NCI-H2196 treated with DMSO at 0.1 percent for 48 hours (cell line): Measurements from ENCODE around the gene PKNOX1.
"Not testable (repeated sequence)": the region's sequence is repeated elsewhere in the genome, so short reads cannot be mapped to it uniquely, and the experiment has no call there.

ENCODE experiments used
- DNase-seq: peaks from one replicate; lab custom pipeline; 2025; ENCODE audit not compliant: unreplicated experiment; lab: John Stamatoyannopoulos, UW

Gene PKNOX1

DNA sequence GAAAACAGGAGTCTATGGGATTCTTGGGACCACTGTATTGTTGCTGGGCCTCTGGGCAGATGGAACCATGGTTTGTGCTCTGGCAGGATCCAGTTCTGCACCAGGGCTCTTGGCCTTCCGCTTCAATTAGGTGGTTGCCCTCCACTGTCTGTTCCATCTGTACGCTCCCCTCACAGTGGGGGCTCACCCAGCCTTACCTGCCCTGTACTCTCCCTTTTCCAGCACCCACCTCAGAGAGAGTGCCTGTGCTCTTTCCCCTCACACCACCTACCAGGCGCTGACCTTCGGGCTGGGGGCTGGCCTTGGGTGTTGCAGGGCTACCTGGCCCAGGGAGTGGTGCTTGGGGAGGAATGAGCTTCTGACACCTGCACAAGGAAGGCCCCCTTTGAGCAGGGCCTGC is 7.5 kb downstream of the PKNOX1 start:
- DNase-seq, result no peak

DNA sequence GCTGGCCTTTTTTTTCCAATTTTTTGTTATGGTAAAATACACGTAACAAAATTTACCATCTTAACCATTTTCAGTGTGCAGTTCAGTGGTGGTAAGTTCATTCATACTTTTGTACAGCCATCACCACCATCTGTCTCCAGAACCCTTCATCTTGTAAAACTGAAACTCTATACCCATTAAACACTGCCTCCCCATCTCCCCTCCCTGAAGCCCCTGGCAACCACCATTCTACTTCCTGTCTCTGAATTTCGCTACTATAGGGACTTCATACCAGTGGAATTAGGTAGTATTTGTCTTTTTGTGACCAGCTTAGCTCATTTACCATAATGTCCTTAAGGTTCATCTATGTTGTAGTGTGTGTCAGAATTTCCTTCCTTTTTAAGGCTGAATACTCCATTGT is 8.7 kb downstream of the PKNOX1 start:
- no peak for DNase-seq

DNA sequence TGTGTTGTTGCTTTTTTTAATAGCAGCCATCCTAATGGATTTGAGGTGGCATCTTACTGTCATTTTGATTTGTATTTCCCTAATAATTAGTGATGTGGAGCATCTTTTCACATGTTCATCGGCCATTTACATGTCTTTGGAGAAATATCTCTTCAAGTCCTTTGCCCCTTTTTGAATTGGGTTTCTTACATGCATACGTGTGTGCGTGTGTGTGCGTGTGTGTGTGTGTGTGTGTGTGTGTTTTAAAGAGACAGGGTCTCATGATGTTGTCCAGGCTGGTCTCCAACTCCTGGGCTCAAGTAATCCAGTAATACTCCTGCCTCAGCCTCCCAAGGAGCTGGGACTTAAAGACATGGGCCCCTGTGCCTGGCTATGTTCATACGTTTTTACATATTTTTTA is 9.5 kb downstream of the PKNOX1 start:
- DNase-seq, result no peak

DNA sequence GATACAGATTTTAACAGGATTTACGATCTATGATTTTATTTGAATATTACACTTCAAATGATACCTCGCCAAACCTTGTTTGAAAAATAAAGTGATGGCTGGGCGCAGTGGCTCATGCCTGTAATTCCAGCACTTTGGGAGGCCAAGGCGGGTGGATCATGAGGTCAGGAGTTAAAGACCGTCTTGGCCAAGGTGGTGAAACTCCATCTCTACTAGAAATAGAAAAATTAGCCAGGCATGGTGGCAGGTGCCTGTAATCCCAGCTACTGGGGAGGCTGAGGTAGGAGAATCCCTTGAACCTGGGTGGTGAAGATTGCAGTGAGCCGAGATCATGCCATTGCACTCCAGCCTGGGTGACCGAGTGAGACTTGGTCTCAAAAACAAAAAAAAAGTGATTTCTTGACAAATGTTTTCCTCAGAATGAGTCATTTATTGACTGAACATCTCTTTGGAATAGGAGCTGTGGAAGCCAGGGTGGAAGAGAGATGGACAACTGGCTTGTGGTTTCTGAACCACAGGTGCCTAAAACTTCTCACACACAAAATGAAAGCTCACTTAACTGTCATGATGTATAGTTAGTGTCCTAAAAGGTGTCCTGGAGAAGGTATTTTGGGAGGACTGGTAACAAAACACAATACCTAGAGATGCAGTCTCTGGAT is 11.9 kb downstream of the PKNOX1 start:
- no peak for DNase-seq

DNA sequence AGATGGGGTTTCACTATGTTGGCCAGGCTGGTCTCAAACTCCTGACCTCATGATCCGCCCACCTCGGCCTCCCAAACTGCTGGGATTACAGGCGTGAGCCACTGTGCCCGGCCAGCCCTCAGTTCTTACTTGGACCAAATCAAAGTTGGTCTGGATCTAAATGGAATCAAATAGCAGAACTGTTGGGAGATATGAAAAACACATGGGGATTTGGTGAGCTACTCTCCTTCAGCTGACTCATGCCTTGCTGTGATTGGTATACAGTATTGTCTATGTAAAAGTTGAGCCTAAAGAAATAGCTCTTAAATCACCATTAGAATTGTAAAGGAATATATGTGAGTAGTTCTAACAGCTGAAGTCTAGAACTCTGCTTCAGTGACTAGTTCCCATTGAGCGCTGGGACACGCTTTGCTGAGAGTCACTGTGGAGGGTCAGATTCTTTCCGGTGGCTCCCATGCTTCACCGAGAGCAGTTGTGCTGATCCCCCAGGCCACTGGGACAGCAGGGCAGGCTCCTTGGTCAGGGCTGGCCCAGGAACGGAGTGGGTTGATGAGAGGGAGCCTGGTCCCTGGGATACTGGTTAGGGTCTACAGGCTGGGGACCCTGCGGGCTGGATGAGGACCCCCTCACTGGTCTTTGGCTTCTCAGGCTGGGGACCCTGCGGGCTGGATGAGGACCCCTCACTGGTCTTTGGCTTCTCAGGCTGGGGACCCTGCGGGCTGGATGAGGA is 14.0 kb downstream of the PKNOX1 start:
- DNase-seq, result no peak

DNA sequence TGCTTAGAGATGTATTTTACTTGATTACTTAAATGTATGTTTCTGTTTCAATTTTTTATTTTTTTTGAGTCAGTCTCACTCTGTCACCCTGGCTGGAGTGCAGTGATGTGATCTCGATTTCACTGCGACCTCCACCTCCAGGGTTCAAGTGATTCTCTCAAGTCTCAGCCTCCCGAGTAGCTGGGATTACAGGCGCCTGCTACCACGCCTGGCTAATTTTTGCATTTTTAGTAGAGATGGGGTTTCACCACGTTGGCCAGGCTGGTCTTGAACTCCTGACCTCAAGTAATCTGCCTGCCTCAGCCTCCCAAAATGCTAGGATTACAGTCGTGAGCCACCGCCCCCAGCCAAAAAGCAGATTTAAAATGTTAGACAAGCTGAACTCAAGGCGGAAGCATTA is 15.0 kb downstream of the PKNOX1 start:
- DNase-seq, result not testable (repeated sequence)

DNA sequence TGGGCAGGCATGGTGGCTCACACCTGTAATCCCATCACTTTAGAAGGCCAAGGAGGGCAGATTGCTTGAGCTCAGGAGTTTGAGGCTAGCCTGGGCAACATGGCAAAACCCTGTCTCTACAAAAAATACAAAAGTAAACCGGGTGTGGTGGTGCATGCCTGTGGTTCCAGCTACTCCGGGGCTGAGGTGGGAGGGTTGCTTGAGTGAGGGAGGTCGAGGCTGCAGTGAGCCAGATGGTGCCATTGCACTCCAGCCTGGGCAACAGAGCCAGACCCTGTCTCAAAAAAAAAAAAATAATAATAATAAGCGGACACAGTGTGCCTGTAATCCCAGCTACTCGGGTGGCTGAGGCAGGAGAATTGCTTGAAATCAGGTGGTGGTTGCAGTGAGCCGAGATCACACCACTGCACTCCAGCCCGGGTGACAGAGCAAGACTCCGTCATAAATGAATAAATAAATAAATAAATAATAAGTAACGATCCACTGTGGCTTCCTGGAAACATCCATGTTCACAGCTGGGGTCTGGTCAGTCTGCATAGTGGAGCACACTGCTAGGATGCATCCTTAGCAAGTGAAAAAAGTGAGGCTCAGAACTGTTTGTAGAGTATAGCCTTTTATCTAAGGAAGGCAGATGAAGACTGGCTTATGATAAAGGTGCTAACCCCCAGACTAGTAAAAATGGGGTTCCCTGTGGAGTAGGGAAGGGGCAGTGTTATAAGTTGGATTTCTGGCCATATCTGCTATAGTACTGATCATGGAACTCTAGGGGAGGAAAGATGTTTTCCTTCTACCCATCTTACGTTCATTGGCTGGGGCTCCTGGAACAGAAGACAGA is 15.7 kb downstream of the PKNOX1 start:
- DNase-seq, result no peak

DNA sequence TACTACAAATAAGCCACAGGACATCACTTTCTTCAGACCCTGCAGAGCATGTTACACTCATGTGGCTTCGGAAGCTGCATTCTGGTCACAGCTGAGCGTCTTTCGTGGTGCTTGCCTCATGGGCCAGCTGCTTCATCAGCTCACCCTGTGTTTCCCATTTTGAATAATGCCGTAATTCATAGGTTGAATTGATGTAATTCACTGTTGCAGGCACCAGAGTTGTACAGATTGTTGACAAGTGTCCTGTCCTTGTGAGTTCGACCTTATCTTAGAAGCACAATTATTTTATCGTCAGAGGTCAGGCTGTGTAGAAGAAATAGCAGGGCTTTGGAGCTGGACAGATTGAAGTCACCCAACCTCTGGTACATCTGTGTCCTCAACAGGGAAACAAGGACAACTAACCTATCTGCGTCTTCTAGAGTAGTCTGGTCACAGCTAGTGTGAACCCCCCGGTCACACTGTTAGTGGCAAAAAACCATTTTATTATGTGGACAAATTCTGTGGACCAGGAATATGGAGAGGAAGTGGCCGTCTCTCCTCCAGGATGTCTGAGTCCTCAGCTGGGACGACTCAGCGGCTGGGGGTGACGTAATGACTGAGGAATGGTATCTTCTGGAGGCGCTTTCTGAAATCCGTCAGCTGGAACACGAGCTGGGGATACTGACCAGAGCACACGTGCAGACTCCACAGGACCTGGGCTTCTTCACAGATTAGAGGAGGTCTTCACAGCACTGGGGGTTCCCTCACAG is 17.8 kb downstream of the PKNOX1 start:
- no peak for DNase-seq

DNA sequence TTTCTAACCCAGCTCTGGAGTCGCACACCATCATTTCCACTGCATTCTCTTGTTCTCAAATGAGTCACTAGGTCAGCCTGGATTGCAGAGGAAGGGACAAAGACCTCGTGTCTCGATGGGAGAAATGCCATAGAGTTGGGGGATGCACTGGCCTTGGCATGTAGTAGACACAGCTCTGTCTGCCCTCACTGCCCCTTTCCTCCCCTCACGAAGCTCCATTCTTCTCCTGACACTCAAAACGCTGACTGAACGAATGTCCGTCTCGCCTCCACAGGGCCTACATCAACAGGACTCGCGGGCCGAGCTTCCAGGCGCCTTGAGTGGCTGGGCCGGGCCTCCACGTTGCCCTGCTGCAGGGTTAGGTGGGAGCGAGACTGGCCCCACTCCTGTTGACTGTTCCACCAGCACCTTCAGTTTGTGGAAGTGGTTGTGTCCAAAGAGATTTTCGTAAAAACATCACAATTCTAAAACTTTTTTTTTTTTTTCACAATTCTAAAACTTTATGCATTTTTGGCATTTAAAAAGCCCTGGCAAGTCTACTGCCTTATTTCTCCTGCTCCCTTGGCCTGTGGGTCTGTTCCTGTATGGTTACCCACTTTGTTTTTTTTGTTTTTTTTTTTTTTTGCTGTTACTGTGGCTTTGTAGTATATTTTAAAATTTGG is 18.8 kb downstream of the PKNOX1 start:
- DNase-seq, result no peak

DNA sequence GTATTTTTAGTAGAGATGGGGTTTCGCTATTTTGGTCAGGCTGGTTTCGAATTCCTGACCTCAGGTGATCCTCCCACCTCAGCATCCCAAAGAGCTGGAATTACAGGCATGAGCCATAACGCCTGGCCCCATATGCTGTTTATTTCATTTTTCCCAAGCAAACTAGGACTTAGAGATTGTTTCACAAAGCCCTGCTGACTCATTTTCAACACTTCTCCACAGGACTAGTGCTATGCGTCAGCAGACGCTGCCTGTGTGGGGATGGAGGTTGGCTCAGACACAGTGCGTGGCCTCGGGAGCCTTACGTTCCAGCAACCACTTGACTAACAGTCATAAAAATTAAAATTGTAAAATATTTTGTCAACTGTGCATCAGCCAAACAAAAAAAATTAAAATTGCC is 22.7 kb downstream of the PKNOX1 start:
- DNase-seq, result no peak

DNA sequence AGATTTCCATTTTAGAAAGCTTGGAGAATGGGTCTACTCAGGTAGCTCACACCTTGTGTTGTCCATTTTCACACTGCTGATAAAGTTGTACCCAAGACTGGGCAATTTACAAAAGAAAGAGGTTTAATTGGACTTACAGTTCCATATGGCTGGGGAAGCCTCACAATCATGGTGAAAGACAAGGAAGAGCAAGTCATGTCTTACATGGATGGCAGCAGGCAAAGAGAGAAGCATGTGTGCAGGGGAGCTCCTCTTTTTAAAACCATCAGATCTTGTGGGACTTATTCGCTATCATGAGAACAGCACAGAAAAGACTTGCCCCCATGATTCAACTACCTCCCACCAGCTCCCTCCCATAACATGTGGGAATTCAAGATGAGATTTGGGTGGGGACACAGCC is 23.6 kb downstream of the PKNOX1 start:
- DNase-seq, result not testable (repeated sequence)

DNA sequence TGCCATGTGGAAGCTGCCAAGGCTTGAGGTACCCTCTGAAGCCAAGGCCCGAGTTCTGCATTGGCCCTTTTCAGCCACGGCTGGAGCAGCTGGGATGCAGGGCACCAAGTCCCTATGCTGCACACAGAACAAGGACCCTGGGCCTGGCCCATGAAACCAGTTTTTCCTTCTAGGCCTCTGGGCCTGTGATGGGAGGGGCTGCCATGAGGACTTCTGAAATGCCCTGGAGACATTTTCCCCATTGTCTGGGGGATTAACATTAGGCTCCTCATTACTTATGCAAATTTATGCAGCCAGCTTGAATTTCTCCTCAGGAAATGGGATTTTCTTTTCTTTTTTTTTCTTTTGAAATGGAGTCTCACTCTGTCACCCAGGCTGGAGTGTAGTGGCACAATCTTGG is 24.8 kb downstream of the PKNOX1 start:
- DNase-seq, result not testable (repeated sequence)

DNA sequence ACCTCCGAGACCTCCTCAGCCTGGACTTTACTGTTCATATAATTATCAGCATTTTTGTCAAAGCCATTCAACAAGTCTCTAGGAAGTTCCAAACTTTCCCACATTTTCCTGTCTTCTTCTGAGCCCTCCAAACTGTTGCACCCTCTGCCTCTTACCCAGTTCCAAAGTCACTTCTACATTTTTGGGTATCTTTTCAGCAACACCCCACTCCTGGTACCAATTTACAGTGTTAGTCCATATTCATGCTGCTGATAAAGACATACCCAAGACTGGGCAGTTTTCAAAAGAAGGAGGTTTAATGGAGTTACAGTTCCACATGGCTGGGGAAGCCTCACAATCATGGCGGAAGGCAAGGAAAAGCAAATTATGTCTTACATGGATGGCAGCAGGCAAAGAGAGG is 25.7 kb downstream of the PKNOX1 start:
- DNase-seq, result not testable (repeated sequence)

DNA sequence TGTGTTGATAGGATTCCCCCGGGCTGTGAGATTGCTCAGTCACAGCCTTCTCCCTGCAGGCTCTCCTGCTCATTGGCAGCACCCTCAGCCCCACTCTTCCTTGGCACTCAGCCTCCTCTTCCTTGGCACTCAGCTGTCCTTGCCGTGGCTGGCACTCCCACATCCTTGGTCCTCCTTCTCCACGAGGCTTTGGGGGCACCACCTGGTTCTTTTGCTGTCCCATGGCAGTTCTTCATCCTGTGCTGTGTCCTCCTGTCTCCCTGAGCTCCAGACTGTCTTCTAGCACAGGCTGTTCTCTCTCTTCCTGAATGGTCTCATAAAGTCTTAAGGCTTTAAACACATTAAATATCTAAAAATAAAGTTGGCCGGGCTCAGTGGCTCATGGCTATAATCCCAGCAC is 27.0 kb downstream of the PKNOX1 start:
- DNase-seq, result no peak

DNA sequence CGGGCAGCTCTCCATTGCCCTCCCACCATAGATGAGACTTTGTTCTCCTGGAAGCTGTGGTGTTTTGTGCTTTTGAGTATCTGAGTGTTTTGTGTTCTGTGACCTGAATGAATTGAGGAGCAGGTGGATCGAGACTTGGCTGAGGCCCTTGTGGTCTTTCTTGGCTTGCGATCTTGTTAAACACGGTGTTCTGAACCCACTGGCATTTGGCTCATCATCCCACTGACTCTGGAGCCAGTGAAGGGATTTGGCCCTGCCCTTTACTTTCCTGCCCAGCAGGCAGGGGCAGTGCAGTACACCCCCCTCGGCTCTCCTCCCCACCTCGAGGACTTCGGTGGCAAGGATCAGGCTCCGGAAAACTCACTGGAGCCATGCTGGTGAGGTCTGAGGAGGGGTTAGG is 30.6 kb downstream of the PKNOX1 start:
- no peak for DNase-seq

DNA sequence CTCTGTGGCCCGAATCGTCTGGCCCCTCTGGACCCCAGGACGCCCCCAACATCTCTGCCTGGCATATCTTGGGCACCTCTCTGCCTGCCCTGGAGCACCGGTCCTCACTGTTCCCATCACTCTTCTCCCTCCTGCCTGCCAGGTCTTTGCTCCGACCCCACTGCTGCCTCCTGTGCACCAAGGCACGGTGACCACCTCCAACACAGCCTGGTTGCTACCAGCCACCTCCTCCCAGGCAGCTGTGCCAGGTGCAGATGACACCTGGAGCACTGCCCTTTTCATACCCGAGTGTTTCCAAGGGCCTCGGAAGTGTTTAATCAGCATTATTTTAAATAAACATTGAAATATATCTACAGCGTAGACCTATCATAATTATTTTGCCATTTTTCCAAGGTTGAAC is 31.3 kb downstream of the PKNOX1 start:
- no peak for DNase-seq

DNA sequence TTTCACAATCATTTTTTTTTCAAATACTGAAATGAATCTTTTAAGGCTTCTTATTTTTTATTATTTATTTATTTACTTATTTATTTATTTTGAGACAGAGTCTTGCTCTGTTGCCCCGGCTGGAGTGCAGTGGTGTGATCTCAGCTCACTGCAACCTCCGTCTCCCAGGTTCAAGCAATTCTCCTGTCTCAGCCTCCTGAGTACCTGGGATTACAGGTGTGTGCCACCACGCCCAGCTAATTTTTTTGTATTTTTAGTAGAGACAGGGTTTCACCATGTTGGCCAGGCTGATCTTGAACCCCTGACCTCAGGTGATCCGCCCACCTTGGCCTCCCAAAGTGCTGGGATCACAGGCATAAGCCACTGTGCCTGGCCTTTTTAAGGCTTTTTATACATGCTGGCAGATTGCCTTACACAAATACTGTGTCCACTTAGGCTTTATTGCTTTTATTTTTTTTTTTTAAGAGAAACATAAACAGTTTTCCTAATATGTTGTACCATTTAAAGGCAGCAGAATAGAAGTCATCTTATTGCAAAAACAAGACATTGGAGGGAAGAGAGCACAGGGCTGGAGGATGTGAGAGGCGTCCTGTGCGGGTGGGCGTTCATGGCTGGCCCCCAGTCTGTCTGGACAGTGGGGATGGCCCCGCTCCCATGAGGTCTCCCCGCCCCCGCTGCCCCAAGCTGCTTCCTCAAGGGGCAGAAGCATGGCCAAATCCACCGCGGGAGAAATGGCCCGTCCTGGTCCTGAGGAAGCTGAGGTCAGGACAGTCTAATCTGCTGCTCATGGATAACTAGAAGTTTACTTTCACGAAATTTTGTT is 31.9 kb downstream of the PKNOX1 start:
- DNase-seq, result not testable (repeated sequence)

DNA sequence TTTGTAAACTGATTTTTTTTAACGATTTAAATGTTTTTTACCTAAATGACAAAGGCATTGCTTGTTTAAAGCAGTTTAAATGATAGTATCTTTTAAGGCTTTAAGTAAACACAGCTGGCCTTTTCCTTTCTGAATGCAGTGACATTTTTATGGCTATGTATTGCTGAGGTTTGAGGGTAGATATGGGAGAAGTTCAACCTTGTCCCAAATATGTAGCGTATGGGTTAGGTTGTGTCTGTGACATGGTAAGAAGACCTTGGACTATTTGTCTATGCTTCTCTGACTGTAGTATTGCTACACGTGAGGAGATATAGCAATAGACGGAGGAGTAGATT is 32.5 kb downstream of the PKNOX1 start:
- no peak for DNase-seq

DNA sequence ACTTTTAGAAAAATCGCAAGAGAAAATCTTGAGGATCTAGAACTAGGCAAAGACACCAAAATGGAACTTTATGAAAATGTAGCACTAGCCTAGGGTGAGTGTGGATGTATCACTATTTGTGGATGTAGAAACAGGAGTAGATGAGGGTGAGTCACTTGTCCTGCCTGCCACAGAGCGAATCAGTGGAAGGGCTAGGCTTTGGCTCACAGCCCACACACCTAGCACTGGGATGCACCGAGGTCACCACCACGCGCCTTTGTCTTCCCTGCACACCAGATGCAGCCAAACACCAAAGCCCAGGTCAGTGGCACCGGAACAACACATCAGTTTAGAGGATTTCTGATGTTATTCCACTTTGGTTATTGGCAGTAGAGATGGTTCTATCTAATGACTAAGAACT is 38.2 kb downstream of the PKNOX1 start:
- DNase-seq, result no peak

DNA sequence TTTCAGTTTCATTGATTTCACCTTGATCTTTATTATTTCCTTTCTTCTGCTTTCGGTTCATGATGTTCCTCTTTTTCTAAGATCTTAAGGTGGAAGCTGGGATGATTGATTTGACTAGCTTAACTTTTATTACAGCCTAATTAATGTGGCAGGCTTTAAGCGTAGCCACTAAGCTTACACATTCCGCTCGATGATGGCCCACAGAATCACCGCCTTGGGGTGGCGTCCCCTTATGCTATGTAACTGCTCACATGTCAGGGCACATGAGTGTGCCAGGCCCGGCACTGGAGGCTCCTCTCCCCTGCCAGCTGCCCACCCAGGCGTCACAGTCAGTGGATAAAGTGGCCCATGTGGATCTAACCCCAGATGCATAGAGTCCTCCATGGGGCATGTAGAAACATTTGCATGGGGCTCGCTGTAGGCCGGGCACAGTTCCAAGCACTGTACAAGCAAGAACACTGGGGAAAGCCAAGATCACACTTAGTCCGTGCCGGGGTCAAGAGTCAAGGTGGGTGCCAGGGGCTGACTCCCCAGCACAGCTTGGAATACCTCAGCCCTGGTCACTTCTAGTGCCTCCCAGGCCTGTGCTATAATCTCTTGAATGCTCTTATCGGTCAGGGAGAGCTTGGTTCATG is 41.7 kb downstream of the PKNOX1 start:
- no peak for DNase-seq
